GM12878 (cell line): ENCODE measurements around the gene TCF7L2.

Experiments used
- CEBPB ChIP-seq, 2 experiments: fragments of 150-350 bp in 1 of 2; IDR thresholded peaks; 2 replicates each; pipeline ENCODE4 v1.6.1; 2012 to 2014; ENCODE audit warnings: low read depth in 2 of 2, low read length in 2 of 2, borderline replicate concordance in 1 of 2, inconsistent platforms in 1 of 2
- CTCF ChIP-seq, 3 experiments: IDR thresholded peaks in 2 of 3; conservative IDR thresholded peaks in 1 of 3; 2 replicates each; pipeline ENCODE4 v1.5.1; 2011; ENCODE audit warnings: low read depth in 3 of 3, low read length in 3 of 3, mild to moderate bottlenecking in 3 of 3, control low read depth in 2 of 3, moderate library complexity in 2 of 3, inconsistent platforms in 1 of 3, mixed read lengths in 1 of 3; ENCODE audit not compliant: control insufficient read depth in 2 of 3, insufficient read depth in 1 of 3; ENCODE audit errors: extremely low read depth in 1 of 3
- EZH2 ChIP-seq: IDR thresholded peaks from 2 replicates; pipeline ENCODE4 v1.6.1; 2012; ENCODE audit warnings: low read depth, mild to moderate bottlenecking, control low read depth, inconsistent platforms, low read length, borderline replicate concordance; ENCODE audit not compliant: control insufficient read depth
- PAX5 ChIP-seq: IDR thresholded peaks from 2 replicates; pipeline ENCODE4 v1.6.1; 2011; ENCODE audit warnings: low read depth, low read length, borderline replicate concordance
- REST ChIP-seq: IDR thresholded peaks from 2 replicates; pipeline ENCODE4 v1.6.1; 2012; ENCODE audit warnings: mild to moderate bottlenecking, low read depth, low read length
- TAF1 ChIP-seq: IDR thresholded peaks from 2 replicates; pipeline ENCODE4 v1.6.1; 2011; ENCODE audit warnings: mild to moderate bottlenecking, low read depth, low read length, borderline replicate concordance

- TF ChIP-seq CEBPB (IDR thresholded peaks at IDR 0.05; ENCODE audit: borderline replicate concordance in 1 of 2, low read depth in 2 of 2, low read length in 2 of 2) (no peak), REST (no peak), CTCF (IDR thresholded peaks at IDR 0.05 in 2 of 3, conservative IDR thresholded peaks at IDR 0.05 in 1 of 3; ENCODE audit: control insufficient read depth in 2 of 3, extremely low read depth in 1 of 3, insufficient read depth in 1 of 3, low read depth in 3 of 3, low read length in 3 of 3) (no peak), EZH2 (no peak), PAX5 (no peak), TAF1 (no peak)
Observed at GRCh38 chr10:112904000-112904399, 46.0 kb upstream of the TCF7L2 start.
